Lower leg skin (tissue), 3 donors: ENCODE measurements around the gene NHP2.

ENCODE experiments used
- CTCF ChIP-seq, 3 donors: fragments of 450-650 bp; IDR thresholded peaks; one replicate each; pipeline ENCODE4 v1.5.1; 2016; ENCODE audit warnings: antibody characterized with exemption in 3 of 3, mild to moderate bottlenecking in 3 of 3, moderate library complexity in 2 of 3
- POLR2A ChIP-seq, 2 donors: fragments of 450-650 bp; IDR thresholded peaks; one replicate each; pipeline ENCODE4 v1.6.1; 2016 to 2017; ENCODE audit warnings: antibody characterized with exemption in 2 of 2, mild to moderate bottlenecking in 1 of 2, moderate library complexity in 1 of 2

DNA sequence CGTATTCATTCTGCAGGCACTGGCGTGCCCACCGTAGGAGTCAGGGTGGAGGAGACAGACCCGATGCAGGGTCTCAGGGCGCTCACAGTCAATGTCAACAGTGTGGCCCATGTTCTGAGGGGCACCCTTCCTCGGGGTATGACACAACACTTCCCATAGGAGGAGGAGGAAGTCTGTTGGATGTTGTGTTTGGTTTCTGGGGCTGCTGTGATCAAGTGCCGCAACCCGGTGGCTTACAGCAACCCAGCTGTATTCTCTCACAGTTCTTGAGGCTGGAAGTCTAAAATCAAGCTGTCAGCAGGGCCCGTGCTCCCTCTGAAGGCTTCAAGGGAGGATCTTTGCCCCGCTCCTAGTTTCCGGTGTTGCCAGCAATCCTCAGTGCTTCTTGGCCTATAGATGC lies 45.0 kb upstream of the NHP2 start:
- TF ChIP-seq POLR2A (IDR thresholded peaks at IDR 0.05) (no peak), CTCF (IDR thresholded peaks at IDR 0.05) (no peak)
